NCI-H2029 treated with DMSO at 0.1 percent for 48 hours (cell line): Measurements from ENCODE around the gene SUMO1.
A peak's percentile ranks its signal among the peaks of the same experiment; 100 is the strongest.
"Not testable (repeated sequence)": the region's sequence is repeated elsewhere in the genome, so short reads cannot be mapped to it uniquely, and the experiment has no call there.

Source experiments
- DNase-seq: peaks from one replicate; lab custom pipeline; 2025; lab: John Stamatoyannopoulos, UW

The SUMO1 gene

DNA sequence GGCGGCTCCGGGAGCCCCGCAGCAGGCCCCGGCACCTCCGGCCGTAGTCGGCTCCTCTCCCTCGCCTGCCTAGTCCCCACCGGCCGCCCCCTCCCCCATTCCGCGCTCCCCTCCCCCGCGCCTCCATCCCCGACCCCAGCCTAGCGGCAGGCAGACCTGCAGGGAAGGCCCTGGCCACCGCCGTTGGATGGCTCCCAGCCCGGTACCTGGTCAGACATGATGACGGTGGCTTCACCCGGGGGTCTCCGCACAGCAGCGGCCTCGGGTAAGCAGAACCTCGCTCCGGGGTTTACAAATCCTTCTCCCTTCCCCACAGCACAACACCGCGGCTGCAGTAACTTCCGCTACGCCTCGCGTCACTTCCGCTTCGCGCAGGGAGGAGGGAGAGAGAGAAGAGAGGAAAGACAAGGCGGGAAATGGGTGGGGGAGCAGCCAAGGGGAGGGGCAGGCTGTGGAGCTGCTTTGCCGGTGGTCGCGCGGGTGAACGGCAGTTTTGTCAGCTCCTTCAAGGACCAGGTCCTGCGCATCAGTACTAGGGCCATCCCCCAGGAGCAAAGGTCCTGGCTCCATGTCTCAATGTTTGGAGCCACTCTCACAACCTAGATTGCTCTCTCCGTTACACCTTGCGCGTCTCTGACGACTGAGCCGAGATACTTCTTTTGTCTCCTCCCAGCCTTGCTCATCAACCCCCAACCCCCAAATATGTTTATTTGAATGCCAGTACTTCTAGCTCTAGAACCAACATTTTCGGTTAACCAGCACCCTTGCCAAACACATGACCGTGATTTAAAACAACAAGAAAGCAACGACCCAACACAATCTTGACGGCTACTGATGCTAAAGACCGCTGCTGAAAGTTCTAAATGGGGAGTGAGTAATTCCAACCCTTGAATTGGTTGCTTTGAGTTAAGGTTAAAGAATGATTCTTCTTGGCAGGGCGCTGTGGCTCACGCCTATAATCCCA lies at the start of gene SUMO1:
Gene SUMO1, minus strand, starts transcription at position 364 of the 964 bp plus-strand sequence. Its CDS starts 146 bp downstream, at position 218.
- peak; percentile 59 for DNase-seq

- DNase-seq: no peak
Measured at GRCh38 chr2:202286595-202286994, 48.2 kb upstream of the SUMO1 start.

GRCh38 chr2:202278944-202279343 lies 40.5 kb upstream of the SUMO1 start:
- peak; percentile 47 for DNase-seq

GRCh38 chr2:202278036-202278760 lies 39.8 kb upstream of the SUMO1 start:
- no peak for DNase-seq

- not testable (repeated sequence) for DNase-seq
Measured at GRCh38 chr2:202276078-202276720, 37.8 kb upstream of the SUMO1 start.

DNA sequence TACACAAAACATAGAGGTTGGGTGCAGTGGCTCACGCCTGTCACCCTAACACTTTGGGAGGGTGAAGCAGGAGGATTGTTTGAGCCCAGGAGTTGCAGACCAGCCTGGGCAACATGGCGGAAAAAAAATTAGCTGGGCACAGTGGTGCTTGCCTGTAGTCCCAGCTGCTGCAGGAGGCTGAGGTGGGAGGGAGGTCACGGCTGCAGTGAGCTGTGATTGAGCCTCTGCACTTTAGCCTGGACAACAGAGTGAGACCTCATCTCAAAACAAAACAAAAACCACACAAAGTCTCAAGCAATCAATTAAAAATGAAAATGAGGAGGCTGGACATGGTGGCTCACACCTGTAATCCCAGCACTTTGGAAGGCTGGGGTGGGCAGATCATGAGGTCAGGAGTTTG lies 32.1 kb upstream of the SUMO1 start:
- no peak for DNase-seq

GRCh38 chr2:202269585-202269984 lies 31.2 kb upstream of the SUMO1 start:
- no peak for DNase-seq

GRCh38 chr2:202267495-202267894 lies 29.1 kb upstream of the SUMO1 start:
- DNase-seq: no peak

- peak; percentile 84 for DNase-seq
Measured at GRCh38 chr2:202265467-202266277, 27.3 kb upstream of the SUMO1 start, which contains the start of gene NOP58. Gene NOP58 (plus strand): TSS chr2:202265763. CDS start chr2:202265942, 179 bp downstream.

GRCh38 chr2:202261531-202261930 lies 23.1 kb upstream of the SUMO1 start:
- DNase-seq: no peak

- DNase-seq: no peak
Measured at GRCh38 chr2:202251494-202251893, 13.1 kb upstream of the SUMO1 start.

GRCh38 chr2:202249521-202250253 lies 11.3 kb upstream of the SUMO1 start:
- no peak for DNase-seq

DNA sequence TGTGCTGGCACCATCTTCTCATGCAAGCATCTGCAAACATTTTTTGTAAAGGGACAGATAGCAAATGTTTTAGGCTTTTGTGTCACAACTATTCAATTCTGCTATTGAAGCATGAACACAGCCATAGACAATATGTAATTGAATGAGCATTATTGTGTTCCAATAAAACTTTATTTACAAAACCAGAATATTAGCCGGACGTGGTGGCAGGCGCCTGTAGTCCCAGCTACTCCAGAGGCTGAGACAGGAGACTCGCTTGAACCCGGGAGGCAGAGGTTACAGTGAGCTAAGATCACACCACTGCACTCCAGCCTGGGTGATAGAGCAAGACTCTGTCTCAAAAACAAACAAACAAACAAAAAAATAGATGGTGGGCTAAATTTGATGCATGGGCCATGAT lies 9.3 kb upstream of the SUMO1 start:
- not testable (repeated sequence) for DNase-seq

GRCh38 chr2:202237787-202238233 lies 587 bp downstream of the SUMO1 start:
- no peak for DNase-seq

GRCh38 chr2:202221873-202222272 lies 16.5 kb downstream of the SUMO1 start:
- no peak for DNase-seq

GRCh38 chr2:202215179-202215578 lies 23.2 kb downstream of the SUMO1 start:
- DNase-seq: no peak

DNA sequence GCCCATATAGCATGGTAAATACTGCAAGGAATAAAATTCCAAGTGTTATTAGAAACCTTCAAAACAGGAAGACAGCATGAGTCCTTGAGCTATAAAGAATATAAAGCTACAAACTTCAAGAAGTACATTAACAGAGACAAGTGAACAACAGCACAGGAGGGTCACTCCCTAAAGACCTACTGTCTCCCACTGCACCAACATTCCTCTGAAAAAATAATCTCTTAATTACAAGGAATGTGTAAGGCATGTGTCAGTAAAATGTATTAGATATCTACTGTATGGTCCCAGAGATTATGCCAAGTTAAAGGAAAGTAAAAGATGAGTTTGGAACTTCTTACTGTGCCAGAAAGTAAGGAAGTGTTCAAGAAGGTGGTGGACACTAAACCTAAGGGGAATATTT lies 29.9 kb downstream of the SUMO1 start:
- DNase-seq: no peak

DNA sequence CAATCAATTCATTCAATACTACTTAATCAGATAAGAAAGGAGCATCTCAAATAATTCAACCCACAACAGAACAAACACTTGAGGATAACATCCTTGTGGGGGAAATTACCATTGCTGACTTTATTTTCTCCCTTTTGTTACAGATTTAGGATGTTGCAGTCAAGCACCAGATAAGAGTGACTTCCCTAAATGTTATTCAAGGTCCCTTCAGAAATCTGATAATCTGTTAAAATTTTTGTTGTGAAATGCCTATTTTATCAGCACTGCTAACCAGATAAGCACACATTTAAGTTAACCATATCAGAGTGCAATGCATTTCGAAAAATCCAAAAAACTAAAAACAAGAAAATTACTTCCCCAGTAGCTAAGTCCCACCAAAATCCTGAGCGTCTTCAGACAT lies 33.5 kb downstream of the SUMO1 start:
- no peak for DNase-seq

DNA sequence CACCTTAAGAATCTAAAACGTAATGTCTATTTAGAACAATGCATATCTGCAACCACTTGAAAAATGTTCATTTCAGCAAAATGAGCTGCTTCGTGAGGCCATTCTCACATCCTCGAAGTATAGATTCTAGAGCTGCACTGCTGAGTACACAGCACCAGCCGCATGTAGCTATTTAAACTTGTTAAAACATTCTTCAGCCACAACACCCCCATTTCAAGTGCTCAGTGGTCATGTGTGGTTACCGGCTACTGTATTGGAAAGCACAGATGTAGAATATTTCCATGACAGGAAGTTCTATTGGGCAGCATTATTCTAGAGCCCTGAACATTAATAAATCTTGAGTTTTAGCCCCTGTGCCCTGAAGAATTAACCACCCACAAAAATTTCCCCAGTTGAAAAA lies 35.0 kb downstream of the SUMO1 start:
- DNase-seq: no peak
